Brain microvascular endothelial cell (primary cell): ENCODE results near the gene CNTD1.
A peak's percentile ranks its signal among the peaks of the same experiment; 100 is the strongest.

Source experiments
- DNase-seq: peaks from one replicate; pipeline ENCODE4 v3.0.0-alpha.2; 2020
- H3K27ac ChIP-seq: fragments of 250-450 bp; sonication (Bioruptor Pico); 2 replicates; pipeline ENCODE4 v1.5.1; 2020; ENCODE audit warnings: mild to moderate bottlenecking, moderate library complexity
- H3K27me3 ChIP-seq: fragments of 250-450 bp; sonication (Bioruptor Pico); replicated peaks from 2 replicates; pipeline ENCODE4 v1.5.1; 2020; ENCODE audit warnings: mild to moderate bottlenecking
- H3K36me3 ChIP-seq: fragments of 250-450 bp; sonication (Bioruptor Pico); replicated peaks from 2 replicates; pipeline ENCODE4 v1.5.1; 2020; ENCODE audit warnings: mild to moderate bottlenecking
- H3K4me3 ChIP-seq: 2 replicates; pipeline ENCODE4 v1.5.1; 2011; ENCODE audit warnings: low read depth, mild to moderate bottlenecking, control low read depth, low read length, moderate library complexity
- in situ Hi-C: cut with HindIII; loops from 2 replicates; pipeline ENCODE4 v1.10.0; 2017; ENCODE audit warnings: low sequenced_read_pairs, low pct_ligation_motif_present
- TF ChIP-seq, protein P1 (sequence below): IDR thresholded peaks from 2 replicates; pipeline ENCODE4 v1.5.1; 2011; ENCODE audit warnings: low read depth, mild to moderate bottlenecking, moderate library complexity, low read length, control low read depth, inconsistent platforms; ENCODE audit errors: missing control alignments

CNTD1 gene

DNA sequence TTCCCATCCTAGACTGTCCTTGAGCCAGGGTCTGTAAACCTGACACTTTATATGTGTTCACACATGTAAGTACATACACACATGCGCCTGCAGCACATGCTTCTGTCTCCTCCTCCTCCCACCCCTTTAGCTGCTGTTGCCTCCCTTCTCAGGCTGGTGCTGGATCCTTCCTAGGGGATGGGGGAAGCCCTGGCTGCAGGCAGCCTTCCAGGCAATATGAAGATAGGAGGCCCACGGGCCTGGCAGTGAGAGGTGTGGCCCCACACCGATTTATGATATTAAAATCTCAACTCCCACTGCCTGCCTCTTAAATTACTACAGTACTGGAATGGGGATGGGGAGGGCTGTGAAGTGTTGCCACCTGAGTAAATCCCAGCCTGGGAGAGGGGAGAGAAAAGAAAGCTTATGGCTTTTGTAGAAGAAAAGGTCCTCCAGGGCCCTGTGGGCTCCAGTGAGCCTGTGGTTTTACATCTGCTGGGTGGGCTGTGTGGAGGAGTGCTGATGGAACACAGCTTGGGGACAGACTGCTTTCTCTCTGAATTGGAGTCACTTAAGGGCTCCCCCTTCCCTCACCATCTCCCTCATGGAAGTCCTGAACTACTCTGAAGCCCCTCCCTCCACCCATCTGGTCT is 19.2 kb upstream of the CNTD1 start:
- in situ Hi-C loops, result no loop called here
- Histone ChIP-seq H3K27ac (no peak overlapping the region), H3K27me3 (no peaks in the 10 kb centered on the region), H3K36me3 (peaks cover 5% of the 10 kb centered on the region), H3K4me3 (no peak overlapping the region)
- no peak for DNase-seq
- TF ChIP-seq, protein P1, sequence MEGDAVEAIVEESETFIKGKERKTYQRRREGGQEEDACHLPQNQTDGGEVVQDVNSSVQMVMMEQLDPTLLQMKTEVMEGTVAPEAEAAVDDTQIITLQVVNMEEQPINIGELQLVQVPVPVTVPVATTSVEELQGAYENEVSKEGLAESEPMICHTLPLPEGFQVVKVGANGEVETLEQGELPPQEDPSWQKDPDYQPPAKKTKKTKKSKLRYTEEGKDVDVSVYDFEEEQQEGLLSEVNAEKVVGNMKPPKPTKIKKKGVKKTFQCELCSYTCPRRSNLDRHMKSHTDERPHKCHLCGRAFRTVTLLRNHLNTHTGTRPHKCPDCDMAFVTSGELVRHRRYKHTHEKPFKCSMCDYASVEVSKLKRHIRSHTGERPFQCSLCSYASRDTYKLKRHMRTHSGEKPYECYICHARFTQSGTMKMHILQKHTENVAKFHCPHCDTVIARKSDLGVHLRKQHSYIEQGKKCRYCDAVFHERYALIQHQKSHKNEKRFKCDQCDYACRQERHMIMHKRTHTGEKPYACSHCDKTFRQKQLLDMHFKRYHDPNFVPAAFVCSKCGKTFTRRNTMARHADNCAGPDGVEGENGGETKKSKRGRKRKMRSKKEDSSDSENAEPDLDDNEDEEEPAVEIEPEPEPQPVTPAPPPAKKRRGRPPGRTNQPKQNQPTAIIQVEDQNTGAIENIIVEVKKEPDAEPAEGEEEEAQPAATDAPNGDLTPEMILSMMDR, result no peak

DNA sequence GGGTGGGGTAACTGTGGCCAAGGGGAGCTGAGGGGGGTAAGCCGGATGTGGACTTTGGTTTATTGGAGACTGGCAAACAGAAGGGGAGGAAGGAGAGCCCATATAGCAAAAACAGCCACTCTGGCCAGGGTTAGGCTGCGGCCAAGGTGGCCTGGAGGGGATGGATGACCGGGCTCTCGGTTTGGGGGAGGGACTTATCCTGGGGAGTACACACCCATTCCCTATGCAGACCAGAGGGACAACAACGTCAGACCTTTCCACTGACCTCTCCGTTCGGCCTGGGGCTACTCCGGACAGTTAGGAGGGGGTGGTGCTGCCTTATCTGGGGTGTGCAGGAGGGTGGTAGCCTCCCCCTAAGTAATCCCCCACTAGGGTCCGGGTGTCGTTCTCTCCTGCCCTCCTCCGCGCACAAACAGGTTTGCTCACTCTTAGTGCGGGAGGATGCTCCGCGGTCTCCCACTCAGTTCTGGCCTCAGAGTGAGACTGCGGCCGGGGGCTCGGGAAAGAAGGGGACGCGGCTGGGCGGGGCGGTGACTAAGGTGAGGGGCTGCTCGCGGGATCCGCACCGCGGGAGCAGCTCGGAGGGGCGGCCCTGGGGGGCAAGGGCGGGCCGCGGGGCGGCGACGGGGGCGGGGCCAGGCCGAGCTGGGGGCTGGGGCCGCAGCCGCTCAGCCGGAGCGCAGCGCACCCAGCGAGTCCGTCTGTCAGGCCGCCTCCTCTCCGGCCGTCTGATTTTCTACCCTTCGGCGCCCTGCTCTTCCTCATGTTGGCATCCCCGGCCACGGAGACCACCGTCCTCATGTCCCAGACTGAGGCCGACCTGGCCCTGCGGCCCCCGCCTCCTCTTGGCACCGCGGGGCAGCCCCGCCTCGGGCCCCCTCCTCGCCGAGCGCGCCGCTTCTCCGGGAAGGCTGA is 18.5 kb upstream of the CNTD1 start, which contains the start of gene WNK4:
TSS of gene WNK4 (plus strand) at position 675 of the 915 bp plus-strand sequence. CDS start at position 764, 89 bp downstream.
- DNase-seq, result no peak
- Histone ChIP-seq H3K36me3 (peaks cover 5% of the 10 kb centered on the region), H3K27ac (no peak within 1 kb of the TSS), H3K27me3 (no peaks in the 10 kb centered on the region), H3K4me3 (peak within 1 kb of the TSS; percentile 60)
- TF ChIP-seq, protein P1, result no peak
- in situ Hi-C loops, result no loop called here

DNA sequence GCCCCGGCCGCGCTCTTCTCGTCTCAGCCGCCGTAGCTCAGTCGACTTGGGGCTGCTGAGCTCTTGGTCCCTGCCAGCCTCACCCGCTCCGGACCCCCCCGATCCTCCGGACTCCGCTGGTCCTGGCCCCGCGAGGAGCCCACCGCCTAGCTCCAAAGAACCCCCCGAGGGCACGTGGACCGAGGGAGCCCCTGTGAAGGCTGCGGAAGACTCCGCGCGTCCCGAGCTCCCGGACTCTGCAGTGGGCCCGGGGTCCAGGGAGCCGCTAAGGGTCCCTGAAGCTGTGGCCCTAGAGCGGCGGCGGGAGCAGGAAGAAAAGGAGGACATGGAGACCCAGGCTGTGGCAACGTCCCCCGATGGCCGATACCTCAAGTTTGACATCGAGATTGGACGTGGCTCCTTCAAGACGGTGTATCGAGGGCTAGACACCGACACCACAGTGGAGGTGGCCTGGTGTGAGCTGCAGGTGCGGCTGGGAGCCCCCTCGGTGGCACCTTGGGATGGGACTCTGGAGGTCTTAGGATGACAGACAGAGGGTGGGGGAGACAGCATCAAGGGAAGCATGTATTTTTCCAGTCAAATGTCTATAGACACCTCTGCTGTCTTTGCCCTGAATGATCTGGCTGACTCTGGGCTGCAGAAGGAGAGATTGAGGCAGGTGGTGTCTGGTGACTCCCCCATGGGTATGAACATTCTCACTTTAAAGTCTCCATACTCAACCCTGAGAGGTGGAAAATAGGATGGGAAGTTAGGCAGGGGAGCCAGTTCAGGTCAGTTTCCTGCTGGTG is 17.6 kb upstream of the CNTD1 start:
- H3K27me3 ChIP-seq, result no peaks in the 10 kb centered on the region
- no peak for DNase-seq
- H3K36me3 ChIP-seq, result peaks cover 5% of the 10 kb centered on the region
- TF ChIP-seq, protein P1, result no peak
- H3K4me3 ChIP-seq, result peak overlapping the region; percentile 60
- H3K27ac ChIP-seq, result no peak overlapping the region
- in situ Hi-C loops, result no loop called here

DNA sequence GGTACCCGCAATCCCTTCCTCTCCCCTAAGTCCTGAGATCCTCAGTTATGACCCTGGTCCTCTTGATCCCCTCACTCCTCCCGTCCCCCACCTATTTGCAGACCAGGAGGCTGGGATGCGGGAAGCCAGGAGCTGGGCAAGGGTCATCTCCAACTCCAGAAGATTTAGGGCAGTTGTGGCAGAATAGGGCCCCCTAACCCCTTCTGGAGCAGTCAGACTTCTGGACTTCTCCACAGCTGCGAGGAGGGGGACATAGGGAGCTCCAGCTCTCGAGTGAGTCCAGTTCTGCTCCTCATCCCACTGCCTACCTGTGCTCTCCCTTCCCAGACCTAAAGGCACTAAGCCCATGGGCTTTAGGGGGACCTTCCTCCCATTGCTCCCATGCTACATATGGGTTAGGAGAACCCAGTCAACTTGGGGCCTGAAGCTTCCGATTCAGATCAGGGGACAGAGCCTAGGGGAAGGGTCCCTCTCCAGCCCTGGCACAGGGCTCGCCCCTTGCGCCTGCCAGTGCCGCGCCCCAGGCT is 17.0 kb upstream of the CNTD1 start:
- H3K36me3 ChIP-seq, result peaks cover 5% of the 10 kb centered on the region
- H3K4me3 ChIP-seq, result peak overlapping the region; percentile 60
- TF ChIP-seq, protein P1, result no peak
- no peaks in the 10 kb centered on the region for H3K27me3 ChIP-seq
- in situ Hi-C loops, result no loop called here
- H3K27ac ChIP-seq, result no peak overlapping the region
- no peak for DNase-seq

DNA sequence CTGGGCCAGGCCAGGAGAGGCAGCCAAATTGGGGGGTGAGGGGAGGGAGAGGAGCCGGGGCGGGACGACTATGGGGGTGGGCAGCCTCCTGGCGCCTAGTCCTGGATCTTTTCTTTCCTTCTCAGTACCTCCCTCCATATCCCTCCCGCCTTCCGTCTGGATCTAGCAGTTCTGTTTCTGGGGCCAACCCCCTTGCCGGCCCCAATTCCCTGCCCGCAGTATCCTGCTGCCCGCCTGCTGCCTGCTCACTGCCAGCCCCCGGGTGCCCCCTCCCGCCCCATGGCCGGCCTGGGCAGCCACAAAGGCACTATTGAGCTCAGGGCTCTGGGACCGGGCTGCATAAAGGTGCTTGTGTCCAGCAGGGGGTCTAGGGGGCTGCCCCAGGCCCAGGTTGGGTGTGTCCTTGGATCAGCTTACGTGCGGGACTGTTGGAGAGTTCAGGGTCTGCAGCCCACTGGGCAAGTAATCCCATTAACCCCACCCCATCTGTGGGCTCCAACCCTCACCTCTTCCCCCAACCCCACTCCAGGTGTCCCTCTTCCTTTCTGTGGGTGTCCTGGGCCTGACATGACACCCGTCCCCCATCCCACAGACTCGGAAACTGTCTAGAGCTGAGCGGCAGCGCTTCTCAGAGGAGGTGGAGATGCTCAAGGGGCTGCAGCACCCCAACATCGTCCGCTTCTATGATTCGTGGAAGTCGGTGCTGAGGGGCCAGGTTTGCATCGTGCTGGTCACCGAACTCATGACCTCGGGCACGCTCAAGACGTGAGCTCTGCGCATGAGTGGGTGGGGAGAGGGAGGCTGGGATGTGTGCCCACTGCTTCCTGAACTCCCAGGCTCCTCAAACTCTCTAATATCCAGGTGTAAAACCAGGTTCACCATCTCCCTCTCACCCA is 16.2 kb upstream of the CNTD1 start:
- H3K36me3 ChIP-seq, result peaks cover 9% of the 10 kb centered on the region
- in situ Hi-C loops, result no loop called here
- TF ChIP-seq, protein P1, result no peak
- H3K4me3 ChIP-seq, result peak overlapping the region; percentile 60
- H3K27ac ChIP-seq, result no peak overlapping the region
- DNase-seq, result no peak
- H3K27me3 ChIP-seq, result no peaks in the 10 kb centered on the region
